HL-60 (cell line): ENCODE results near the gene ZNF747.

ENCODE experiments used
- DNase-seq, 2 experiments: peaks; one replicate each; pipeline ENCODE4 v3.0.0-alpha.2; 2010 to 2020; ENCODE audit warnings: low read depth in 1 of 2, low spot score in 1 of 2
- H3K27ac ChIP-seq: fragments of 250-450 bp; sonication (Bioruptor Pico); replicated peaks from 2 replicates; pipeline ENCODE4 v1.5.1; 2020; ENCODE audit warnings: mild to moderate bottlenecking, moderate library complexity
- H3K27me3 ChIP-seq: fragments of 250-450 bp; sonication (Bioruptor Pico); 2 replicates; pipeline ENCODE4 v1.5.1; 2021; ENCODE audit warnings: mild to moderate bottlenecking, moderate library complexity; ENCODE audit not compliant: insufficient read depth, poor library complexity, severe bottlenecking
- H3K4me3 ChIP-seq: replicated peaks from 2 replicates; pipeline ENCODE4 v1.5.1; 2011; ENCODE audit warnings: mild to moderate bottlenecking, control low read depth, low read length; ENCODE audit not compliant: insufficient read depth
- CTCF ChIP-seq: IDR thresholded peaks from one replicate; pipeline ENCODE4 v1.5.1; 2011; ENCODE audit warnings: low read length, control low read depth, inconsistent platforms; ENCODE audit not compliant: insufficient read depth
- GABPA ChIP-seq: IDR thresholded peaks from 2 replicates; pipeline ENCODE4 v1.6.1; 2012; ENCODE audit warnings: low read depth
- POLR2AphosphoS5 ChIP-seq: IDR thresholded peaks from 2 replicates; pipeline ENCODE4 v1.6.1; 2012; ENCODE audit warnings: low read depth
- REST ChIP-seq: IDR thresholded peaks from 2 replicates; pipeline ENCODE4 v1.6.1; 2012; ENCODE audit warnings: low read depth; ENCODE audit not compliant: insufficient replicate concordance
- SPI1 ChIP-seq: IDR thresholded peaks from 2 replicates; pipeline ENCODE4 v1.6.1; 2012; ENCODE audit warnings: low read depth, mild to moderate bottlenecking, borderline replicate concordance

Gene ZNF747

GRCh38 chr16:30519120-30520049, 15.3 kb downstream of the ZNF747 start:
- no peak for DNase-seq
- Histone ChIP-seq H3K27me3 (no peaks in the 10 kb centered on the region), H3K27ac (no peak overlapping the region), H3K4me3 (no peak overlapping the region)
- TF ChIP-seq SPI1 (no peak), CTCF (no peak), GABPA (no peak), REST (no peak), POLR2AphosphoS5 (no peak; the same call in 1 of the 2 replicates)

GRCh38 chr16:30518552-30518951, 16.1 kb downstream of the ZNF747 start:
- H3K4me3 ChIP-seq: no peak overlapping the region
- TF ChIP-seq POLR2AphosphoS5: no peak
- TF ChIP-seq CTCF: no peak
- no peak for TF ChIP-seq SPI1
- no peak for TF ChIP-seq REST
- no peak for TF ChIP-seq GABPA
- H3K27ac ChIP-seq: no peak overlapping the region
- no peak for DNase-seq
- H3K27me3 ChIP-seq: no peaks in the 10 kb centered on the region

- TF ChIP-seq SPI1: no peak
- no peak for TF ChIP-seq GABPA
- no peak for TF ChIP-seq CTCF
- TF ChIP-seq POLR2AphosphoS5: no peak
- TF ChIP-seq REST: no peak
- Histone ChIP-seq H3K4me3 (no peak overlapping the region), H3K27ac (no peak overlapping the region), H3K27me3 (no peaks in the 10 kb centered on the region)
- no peak for DNase-seq
Observed at GRCh38 chr16:30515275-30515674, 19.4 kb downstream of the ZNF747 start.
